ENCODE measurements around the gene HSP90AB1.

- TF ChIP-seq EZH2phosphoT487 (IDR thresholded peaks at IDR 0.05; ENCODE audit: borderline replicate concordance, low read length) (no peak), CTCF (conservative IDR thresholded peaks at IDR 0.05; ENCODE audit: low read depth, low read length) (no peak), EZH2 (IDR thresholded peaks at IDR 0.05; ENCODE audit: low read length, unreplicated experiment) (no peak)
Observed at GRCh38 chr6:44219815-44220784, 26.8 kb upstream of the HSP90AB1 start.

Measured in PC-3 (cell line).